DMS 273 treated with DMSO at 0.1 percent for 48 hours (cell line): Measurements from ENCODE around the gene NEDD4.
"Not testable (repeated sequence)": the region's sequence is repeated elsewhere in the genome, so short reads cannot be mapped to it uniquely, and the experiment has no call there.

Experiments used
- DNase-seq: peaks from one replicate; lab custom pipeline; 2025; lab: John Stamatoyannopoulos, UW

Gene NEDD4

DNA sequence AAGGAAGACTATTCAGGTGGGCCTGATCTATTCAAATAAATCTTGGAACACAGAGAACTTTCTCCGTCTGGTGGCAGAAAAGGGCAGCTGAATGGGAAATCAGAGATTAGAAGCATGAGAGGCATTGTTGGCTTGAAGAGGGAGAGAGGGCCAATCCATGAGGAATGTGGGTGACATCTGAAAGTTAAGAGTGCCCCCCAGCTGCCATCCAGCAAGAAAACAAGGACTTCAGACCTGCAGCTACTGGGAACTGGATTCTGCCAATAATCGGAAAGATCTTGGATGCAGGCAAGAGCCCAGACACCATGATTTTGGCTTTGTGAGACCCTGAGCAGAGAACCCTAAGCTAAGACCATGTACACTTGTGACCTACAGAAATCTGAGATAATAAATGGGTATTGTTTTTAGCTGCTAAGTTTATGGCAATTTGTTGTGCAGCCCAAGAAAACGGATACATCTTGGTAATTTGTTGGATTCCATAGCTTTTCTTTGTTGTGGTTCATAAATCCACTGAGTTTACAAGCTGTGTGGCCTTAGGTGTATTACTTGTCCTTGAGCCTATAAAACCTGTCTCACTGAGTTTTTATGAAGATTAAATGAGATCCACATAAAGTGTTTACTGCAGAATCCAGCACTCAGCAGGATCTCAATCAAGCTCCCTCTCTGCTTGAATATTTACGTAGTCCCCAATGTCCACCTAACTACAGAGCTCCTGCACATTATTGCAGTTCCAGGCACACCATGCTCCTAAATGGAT, 168.4 kb downstream of the NEDD4 start:
- no peak for DNase-seq

DNA sequence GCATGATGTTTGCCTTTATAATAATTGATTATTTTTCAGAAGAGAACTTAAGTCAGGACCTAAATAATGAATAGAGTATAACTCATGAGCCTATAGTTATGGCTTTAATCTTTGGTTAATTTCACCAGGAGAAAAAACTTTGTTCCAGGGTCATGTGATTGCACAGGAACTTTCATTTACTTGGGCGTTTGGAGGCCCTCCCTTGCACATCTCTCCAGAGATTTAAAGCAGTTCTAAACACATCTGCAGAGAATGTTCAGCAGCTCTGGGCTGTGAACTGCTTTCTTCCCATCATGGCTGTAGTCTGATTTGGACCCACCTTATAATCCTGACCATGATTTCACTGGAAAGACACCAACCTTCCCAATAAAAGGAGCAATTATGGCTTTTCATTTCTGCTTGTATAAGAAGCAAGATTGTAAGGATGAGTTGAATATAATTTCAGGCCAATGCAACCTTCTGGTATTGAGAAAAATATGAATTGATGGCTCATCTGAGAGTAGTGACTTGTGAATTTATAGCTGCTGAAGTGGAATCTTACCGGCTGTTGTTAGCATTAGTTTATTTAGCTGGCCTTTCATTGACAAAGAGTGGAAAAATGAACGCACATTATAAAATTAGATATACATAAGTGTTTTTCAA, 169.6 kb downstream of the NEDD4 start:
- no peak for DNase-seq

DNA sequence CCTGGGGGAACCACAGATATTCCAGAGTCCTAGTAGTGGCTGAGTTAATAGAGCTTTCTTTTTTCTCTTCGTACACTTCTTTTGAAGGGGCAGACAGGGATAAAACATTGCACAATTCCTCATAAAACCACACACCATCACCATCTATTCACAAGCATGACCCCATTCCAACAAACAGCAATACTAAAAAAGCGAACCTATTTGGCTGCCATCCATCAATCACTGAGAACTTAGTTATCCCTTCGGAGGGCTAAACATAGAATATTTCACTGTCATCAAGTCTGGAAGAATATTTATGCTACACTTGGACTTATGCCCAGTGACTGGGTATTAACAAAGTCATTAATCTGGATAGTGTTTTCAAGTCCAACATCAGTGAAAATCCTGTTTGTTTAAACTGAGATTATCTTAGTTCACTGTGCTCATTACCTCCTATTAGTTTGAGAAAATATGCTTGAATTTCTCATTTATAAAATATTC, 170.2 kb downstream of the NEDD4 start:
- no peak for DNase-seq

DNA sequence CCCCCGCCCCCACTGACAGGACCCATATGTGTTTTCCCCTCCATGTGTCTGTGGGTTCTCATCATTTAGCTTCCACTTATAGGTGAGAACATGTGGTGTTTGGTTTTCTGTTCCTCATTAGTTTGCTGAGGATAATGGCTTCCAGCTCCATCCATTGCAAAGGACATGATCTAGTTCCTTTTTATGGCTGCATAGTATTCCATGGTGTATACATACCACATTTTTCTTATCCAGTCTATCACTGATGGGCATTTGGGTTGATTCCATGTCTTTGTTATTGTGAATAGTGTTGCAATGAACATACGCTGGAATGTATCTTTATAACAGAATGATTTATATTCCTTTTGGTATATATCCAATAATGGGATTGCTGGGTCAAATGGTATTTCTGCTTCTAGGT, 171.7 kb downstream of the NEDD4 start:
- not testable (repeated sequence) for DNase-seq

DNA sequence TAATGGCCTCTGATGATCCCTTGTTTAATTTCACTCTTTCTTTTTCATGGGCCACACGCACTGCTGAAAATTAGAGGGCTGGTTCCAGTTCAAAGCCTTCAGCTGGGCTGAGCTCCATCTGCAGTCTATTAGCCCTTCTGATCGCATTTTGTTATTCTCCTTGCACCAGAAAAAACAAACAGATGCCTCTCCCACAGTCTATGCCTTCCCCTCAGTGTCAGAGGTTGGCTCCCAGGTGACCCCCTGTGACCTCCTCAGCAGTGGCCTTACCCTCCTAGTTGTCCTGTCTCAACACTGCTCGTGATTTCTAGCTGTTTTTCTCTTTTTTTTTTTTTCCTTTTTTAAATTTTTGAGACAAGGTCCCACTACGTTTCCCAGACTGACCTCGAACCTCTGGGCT, 173.4 kb downstream of the NEDD4 start:
- DNase-seq: no peak

DNA sequence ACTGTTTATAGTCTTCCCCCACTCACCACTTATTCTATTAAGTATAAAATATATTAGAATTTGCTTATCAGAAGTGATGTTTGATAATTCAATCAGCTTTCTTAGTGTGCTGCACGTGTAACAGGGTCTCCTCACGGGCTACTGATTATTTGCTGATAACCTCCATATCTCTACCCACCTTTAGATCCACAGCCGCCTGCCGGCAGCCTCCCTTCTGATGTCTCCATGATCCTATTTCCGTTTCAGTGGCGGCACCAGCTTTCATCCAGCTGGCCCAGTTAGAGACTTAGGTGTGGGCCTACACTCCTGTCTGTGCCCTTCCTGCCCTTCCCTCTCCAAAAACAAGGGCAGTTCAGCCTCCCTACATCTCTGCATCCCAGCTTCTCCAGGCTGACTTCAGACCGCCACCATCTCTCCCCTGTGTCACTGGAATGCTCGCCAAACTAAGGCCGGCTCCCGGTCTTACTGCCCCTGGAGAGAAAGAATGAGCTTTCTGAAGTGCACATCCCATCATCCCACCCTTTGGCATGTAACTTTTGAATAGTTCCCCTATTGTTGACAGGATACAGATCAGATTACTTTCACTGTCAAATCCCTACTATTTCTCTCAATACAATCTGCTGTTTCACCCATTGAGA, 173.9 kb downstream of the NEDD4 start:
- no peak for DNase-seq

DNA sequence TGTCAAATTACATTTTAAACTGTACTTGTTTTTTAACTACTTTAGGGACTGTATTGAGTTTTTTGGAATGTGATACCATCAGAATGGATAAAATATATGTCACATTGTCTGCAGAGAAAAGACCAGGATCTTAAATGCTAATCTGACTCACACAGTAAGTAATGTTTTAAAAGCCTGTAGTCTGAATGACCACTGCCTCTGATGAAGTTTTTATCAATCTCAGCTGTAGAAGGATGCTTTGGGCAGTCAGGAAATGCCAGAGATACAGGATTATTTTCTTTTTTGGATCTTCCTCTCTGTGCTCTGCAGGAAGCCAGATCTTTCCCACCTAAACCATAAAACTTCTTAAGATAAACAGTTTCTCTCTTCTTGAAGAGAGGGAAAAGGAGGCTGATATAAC, 177.4 kb downstream of the NEDD4 start:
- no peak for DNase-seq

DNA sequence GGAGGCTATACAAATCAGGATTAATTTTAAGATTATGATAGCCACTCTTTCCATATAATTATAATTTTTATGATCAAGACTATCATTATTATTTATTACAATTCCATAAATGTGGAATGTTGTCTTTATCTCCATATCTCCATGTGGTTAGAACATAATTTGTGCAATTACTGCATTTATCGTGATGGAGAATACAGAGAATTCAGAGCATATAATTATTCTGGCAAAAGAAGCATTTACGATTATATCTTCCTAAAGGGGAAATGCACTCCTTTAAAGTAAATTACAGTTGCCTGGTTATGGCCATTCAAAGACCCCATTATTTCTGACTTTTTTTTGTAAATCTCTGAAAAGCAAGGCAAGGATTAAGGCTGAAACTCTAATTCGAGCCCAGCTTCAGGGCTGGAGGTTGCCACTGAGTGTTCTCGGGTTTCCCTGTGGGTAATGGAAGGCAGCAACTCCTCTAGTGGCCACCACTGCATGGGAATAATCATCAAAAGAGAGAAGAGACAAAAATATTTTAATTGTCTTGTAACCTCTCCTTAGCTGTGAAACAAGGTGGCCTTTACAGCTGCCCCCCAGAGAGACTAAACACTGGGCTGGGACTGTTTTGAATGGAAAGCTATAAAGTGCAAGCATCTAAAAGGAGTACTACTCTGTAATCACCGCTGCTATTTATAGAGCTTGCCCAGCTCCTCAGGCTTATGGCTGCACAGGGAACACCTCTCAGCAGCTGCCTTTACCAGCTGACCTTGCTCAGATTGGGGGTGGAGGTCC, 190.6 kb downstream of the NEDD4 start:
- DNase-seq: no peak

DNA sequence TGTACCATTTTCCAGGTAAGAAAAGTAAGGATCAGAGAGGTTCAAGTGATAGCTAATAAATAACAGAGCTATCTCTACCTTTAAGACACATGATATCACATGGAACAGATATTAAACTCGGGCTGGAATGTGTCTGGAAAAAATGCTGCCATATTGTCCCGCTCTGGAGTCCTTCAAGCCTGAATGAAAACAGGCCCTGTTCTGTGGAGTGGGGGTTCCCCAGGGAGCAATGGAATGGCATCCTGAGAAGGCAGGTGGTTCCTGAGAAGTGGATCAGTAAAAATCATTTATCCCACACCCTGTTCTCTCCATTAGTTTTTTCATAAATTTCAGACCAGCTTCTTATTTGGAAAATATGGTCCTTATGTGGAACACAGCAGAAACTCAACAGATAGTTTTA, 193.2 kb downstream of the NEDD4 start:
- DNase-seq: no peak

DNA sequence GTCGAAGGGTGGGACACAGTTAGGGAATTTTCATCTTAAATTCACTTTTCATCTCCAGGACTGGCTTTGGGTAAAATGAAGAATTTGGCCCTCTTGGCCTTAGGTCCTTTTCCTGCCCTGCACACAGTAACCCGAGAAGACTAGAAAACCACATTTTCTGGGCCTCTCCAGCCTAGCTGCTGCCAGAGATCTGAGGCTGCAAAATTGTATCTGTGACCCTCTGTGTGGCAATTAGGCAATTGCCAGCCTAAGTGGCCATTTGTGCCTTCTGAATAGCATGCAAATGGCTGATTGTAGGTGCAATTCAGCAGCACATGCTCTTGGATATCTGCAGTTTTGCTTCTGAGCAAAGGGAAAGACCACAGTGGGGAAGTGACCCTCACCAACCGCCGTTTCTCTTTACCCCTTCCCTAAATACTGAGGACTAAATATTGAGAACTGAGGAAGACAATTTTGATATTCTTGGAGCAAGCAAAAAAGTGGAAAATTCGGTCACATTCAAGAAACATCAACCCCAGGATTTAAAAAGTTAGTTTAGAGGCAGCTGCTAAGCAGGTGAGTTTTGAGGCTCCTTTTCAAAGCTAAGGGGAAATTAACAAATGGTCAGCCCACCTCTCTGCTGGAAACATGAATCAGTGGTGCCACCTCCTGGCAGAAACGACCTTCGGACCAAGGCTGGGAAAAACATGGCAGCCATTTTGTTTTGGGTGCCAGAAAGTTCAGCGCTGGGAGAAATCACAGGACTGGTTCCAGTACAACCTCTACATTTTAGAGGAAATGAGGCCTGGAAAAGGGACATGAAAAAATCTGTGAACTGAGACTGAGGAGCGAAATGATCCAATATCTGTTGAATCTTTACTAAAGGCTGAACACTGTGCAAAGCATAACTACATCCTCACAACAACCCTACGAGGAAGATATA, 193.9 kb downstream of the NEDD4 start:
- DNase-seq: peak; percentile 13

DNA sequence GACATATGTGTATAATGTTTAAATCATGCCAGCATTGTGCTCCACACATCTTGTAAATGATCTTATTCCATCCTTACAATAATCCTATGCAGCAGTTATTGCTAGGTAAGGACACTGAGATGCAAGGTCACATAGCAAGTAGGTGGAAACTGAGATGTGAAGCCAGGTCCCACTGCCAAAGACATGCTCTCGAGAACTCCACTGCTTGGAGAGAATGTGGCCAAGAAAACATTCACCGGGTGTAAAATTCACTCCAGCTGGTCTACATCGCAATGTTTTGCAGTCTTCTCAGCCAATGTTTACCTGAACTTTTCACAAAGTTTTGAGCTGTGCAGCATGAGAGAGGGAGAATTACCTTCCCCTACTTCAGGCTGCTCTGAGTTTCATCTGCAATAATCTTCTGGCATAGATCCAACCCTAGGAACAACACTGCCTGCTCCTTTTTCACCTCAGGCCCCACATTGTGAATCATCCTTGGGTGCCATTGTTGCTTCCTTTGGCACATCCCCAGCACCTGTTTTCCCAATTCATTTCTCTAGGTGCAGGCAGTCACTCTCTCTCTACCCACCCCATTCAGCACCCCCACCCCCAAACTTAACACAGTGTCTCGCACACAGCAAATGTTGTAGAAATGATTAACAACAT, 197.0 kb downstream of the NEDD4 start:
- DNase-seq: no peak

DNA sequence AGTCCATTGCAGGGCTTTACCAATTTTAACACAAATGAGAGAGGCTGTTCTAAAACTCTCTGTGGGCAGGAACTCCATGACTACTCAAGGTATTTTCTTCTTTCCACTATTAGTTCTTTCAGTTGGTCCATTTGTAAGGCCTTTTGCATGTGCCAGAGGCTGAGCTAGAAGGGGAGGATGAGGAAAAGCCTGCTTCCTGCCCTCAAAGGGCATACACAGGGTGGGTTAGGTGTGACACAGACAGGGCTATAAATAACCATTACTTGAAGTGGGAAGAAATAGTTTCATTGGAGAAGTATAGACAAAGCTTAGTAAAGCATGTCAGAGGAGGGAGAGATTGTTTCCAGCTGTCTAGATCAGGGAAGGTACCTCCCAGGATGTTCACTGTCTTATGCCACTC, 198.4 kb downstream of the NEDD4 start:
- no peak for DNase-seq

DNA sequence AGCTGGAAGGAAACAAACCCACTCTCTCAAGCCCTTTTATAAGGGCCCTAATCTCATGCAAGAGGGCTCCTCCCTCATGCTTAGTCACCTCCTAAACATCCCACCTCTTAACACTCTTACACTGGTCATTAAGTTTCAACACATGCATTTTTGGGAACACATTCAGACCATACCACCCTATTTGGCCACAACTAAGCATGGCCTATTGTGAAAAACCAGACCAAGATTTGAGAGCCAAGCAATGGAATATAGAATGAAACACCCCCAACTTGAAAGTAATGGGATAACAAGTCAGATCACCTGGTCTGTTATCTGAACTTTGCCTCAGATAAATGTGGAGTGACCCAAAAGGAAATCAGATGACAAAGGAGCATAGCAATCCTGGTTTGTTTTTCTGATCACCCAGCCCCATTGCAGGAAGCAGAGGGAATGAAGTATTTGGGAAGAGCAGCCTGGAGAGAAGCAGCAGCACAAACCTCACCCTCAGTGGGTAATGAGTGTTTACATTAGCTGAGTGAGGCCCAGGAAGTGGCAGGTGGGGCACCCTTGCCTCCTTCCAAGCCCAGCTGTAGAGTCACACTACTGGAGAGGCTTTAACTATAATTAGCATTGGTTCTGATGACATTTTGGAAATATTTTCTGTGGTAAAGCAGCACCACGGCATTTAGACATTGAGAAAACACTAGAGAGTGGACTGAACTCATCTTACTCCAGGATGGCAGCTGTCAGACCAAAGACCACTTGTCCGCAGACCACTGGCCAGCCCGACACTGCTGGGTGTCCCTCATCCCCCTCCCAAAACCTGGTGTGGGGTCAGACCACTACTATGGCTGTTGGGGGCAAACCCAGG, 201.6 kb downstream of the NEDD4 start:
- no peak for DNase-seq

DNA sequence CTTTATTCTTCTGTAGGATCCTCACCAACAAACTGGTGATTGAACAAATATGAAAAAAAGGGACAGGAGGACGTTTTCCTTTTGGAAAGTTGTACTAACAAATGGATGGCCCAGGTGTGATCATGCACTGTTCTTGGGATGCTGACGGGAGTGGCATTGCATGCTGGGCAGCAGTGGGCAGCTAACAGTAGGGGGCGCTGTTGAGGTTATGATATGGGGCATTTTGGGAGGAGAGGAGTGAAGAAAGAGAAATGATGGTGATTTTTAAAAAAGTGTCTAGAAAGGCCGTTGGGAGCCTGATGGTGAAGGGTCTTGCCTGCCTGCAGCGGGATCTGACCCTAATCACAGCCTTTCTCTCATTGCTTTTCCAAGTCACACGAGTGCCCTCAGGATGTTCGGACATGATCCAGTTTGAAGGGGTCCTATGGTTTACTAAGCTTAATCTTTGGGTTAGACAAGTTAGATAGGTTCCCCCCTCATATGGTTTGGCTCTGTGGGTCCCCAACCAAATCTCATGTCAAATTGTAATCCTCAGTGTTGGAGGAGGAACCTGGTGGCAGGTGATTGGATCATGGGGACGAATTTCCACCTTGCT, 204.2 kb downstream of the NEDD4 start:
- no peak for DNase-seq

DNA sequence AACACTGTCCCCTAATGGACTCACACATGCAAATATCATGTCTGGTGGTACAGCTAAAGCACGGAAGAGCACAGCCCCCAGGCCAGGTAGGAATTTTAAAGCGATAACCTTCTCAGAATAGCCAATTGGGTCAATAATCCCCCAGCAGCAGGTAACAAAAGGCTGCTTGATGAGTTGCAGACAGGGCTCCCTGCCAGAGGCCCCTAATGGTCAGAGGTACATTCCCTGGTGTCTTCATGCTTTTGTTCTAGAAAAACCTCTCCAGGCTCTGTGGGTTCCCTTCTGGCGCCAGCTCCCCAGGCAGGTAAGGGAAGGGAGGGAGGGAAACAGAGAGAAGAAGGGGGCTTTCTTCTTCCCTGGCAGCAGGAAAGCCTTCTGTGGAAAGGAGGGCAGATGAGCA, 207.1 kb downstream of the NEDD4 start:
- no peak for DNase-seq

DNA sequence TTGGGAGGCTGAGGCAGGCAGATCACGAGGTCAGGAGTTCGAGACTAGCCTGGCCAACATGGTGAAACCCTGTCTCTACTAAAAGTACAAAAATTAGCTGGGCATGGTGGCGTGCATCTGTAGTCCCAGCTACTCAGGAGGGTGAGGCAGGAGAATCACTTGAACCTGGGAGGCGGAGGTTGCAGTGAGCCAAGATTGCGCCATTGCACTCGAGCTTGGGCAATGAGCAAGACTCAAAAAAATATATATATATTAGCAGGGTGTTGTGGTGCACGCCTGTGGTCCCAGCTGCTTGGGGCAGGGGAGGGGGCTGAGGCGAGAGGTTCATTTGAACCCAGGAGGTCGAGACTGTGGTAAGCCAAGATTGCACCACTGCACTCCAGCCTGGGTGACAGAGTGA, 207.8 kb downstream of the NEDD4 start:
- DNase-seq: not testable (repeated sequence)

DNA sequence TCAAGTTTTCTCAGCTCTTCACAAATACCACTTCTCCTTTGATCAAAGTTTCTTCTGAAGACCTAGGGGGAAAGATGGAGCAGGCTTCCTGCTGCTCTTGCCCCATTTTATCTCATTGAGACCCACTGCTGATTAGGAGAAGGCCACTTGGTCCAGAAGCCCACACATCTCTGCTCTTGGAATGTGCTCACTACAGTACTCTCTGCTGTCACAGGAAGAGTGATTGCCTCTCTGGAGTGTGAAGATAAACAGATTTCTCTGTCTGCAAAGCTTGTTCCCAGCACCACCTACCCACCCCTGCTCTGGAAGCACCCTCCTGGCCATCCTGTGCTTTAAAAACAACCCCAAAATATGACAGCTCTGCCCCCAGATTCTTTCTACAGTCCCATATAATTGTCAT, 209.1 kb downstream of the NEDD4 start:
- no peak for DNase-seq

DNA sequence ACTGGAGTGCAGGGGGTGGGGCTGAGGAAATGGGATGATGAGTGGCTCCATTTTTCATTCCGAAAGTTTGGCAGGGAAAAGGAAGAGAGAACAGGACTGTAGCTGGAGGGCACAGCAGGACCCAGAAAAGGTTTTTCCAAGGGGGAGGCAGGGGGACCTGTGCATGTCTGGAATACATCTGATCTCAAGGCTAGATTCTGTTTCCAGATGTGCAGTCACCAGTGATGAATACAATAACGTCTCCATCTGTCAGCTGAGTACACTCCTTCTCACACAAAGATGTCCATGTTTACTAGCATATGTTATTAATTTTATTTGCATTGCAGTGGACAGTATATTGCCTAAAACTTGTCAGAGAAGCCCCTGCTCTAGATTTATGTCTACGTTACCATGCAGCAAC, 210.5 kb downstream of the NEDD4 start:
- no peak for DNase-seq

DNA sequence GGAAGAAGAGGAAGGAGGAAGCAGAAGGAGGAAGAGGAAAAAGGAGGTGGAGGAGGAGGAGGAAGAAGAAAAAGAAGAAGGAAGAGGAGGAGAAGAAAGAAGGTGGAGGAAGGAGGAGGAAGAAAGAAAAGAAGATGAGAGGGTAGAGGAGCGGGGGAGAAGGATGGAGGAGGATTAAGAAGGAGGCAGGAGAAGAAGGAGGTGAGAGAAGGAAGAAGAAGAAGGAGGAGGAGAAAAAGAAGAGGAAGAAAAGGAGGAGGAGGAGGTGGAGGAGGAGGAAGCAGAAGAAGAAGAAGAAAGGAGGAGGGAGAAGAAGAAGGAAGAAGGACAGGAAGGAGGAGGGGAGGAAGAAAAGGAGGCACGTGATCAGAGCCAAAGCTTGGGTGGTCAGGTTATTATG, 213.1 kb downstream of the NEDD4 start:
- no peak for DNase-seq

DNA sequence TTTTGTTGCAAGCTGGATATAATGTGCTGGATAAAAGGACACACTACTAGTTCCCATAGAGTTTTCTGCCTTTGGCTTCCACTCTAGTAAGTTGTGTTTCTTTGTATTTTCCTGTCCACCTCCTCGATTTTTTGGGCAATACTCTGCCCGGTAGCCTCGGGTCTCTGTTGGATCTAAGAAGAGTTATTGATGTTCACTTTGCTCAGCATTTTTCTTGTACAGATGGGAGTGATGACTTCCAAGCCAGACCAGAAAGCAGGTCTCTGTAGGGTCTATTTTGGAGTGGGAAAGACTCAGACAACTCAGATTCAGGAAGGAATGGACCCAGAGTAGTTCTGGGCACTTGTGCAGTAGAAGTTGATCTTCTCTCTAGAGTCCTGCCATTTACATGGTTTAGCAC, 214.5 kb downstream of the NEDD4 start:
- no peak for DNase-seq
